ENCODE data around the gene BPIFA1.

- TF ChIP-seq POLR2A (IDR thresholded peaks at IDR 0.05; ENCODE audit: low read depth), result no peak
- TF ChIP-seq, protein P1, sequence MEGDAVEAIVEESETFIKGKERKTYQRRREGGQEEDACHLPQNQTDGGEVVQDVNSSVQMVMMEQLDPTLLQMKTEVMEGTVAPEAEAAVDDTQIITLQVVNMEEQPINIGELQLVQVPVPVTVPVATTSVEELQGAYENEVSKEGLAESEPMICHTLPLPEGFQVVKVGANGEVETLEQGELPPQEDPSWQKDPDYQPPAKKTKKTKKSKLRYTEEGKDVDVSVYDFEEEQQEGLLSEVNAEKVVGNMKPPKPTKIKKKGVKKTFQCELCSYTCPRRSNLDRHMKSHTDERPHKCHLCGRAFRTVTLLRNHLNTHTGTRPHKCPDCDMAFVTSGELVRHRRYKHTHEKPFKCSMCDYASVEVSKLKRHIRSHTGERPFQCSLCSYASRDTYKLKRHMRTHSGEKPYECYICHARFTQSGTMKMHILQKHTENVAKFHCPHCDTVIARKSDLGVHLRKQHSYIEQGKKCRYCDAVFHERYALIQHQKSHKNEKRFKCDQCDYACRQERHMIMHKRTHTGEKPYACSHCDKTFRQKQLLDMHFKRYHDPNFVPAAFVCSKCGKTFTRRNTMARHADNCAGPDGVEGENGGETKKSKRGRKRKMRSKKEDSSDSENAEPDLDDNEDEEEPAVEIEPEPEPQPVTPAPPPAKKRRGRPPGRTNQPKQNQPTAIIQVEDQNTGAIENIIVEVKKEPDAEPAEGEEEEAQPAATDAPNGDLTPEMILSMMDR (IDR thresholded peaks at IDR 0.05), result no peak
- no peak for TF ChIP-seq POLR2AphosphoS5 (IDR thresholded peaks at IDR 0.05)
- TF ChIP-seq EP300 (IDR thresholded peaks at IDR 0.05), result no peak
Observed at GRCh38 chr20:33191955-33192354, 43.8 kb upstream of the BPIFA1 start.
